ENCODE results near the gene TNFAIP3. TPM values are rescaled to one million over a fixed set of nuclear protein-coding genes. Genes with fewer than 3 reads are reported as not detected.

Gene TNFAIP3
- total and polyA plus RNA-seq, 2 donors (not counting 1 experiment from before 2014, with no cell fraction given) = 86.2 to 92.0 TPM

DNA sequence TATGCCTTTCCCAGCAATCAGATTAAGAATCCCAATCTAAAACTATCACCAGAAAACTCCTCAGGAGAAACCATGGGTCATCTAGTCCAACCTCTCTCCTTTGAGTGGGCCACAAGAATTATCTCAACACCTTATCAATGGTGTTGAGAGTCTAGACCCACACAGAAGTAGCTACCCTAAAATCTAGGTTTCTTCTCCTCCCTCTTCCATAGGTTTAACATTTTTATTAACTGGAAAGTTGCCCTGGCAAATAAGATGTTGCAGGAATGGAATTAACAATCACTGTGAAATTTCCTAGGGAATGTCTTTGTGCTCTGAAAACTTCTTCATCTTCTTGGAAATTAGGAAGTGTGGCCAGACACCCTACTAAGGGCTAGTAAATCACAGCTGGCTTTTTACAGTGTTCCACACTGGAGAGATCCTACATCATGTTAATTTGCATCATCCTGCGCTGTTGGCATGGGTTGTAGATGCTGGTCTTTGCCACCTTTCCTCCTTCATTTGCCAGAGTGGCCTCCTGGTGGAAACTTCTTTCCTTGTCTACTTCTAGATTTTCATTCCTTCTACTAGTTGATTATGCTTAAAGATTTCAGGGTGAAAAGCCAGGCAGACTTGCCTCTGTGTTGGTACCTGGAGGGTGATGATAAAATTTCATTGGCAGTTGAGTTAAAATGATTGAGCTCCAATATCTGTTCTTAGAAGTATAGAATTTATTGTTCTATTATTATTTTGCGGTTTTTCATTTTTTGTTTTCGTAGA is 2.7 kb downstream of the TNFAIP3 start:
- ATAC-seq (ENCODE audit: low read depth) = no peak
- Histone ChIP-seq H2AFZ (ENCODE audit: insufficient read depth, low read depth, low read length, poor library complexity, severe bottlenecking) (no peak overlapping the region), H3K9me3 (ENCODE audit: control extremely low read depth in 1 of 3, control insufficient read depth in 2 of 3, insufficient read depth in 1 of 3, low read length in 2 of 3) (no peaks in the 10 kb centered on the region), H3K9ac (ENCODE audit: low read length) (peak overlapping the region; percentile 94), H3K27ac (ENCODE audit: low read length in 2 of 2) (peak overlapping the region; percentile 96), H3K4me3 (ENCODE audit: control extremely low read depth in 1 of 5, extremely low read depth in 1 of 5, insufficient read depth in 1 of 5, low read depth in 2 of 5, low read length in 4 of 5) (peak overlapping the region in 4 of 5 experiments; percentile 95 to 96 (median 96)), H3K4me2 (replicated peaks; ENCODE audit: low read depth, low read length, poor library complexity, severe bottlenecking) (peak overlapping the region; percentile 75), H3K27me3 (replicated peaks in 1 of 4; ENCODE audit: control extremely low read depth in 1 of 4, control insufficient read depth in 3 of 4, insufficient read depth in 4 of 4, low read length in 3 of 4) (no peaks in the 10 kb centered on the region), H3K4me1 (ENCODE audit: control insufficient read depth in 2 of 2, insufficient read depth in 2 of 2, low read length in 2 of 2) (peaks cover 65 to 66% of the 10 kb centered on the region in 2 donors), H3K36me3 (replicated peaks in 1 of 2; ENCODE audit: control extremely low read depth in 1 of 2, control insufficient read depth in 1 of 2, extremely low read depth in 1 of 2, insufficient read depth in 2 of 2, low read length in 1 of 2) (peaks cover 0 to 16% of the 10 kb centered on the region in 2 experiments), H3K79me2 (ENCODE audit: control insufficient read depth, insufficient read depth, low read length) (peaks cover 71% of the 10 kb centered on the region), H4K20me1 (ENCODE audit: control insufficient read depth, insufficient read depth, low read length, poor library complexity, severe bottlenecking) (peaks cover 35% of the 10 kb centered on the region)
- WGBS (ENCODE audit: insufficient coverage) = no CpG with 5 or more reads among the region's 3 CpGs
- peaks cover 76% of the 10 kb centered on the region for H3K4me1 Mint-ChIP-seq
- H3K27ac Mint-ChIP-seq = peak overlapping the region; percentile 99
- intact Hi-C loops (cut with micrococcal nuclease) = loop anchor here (1.0 to 10.0 kb wide), 12 partner anchors 35 to 1582 kb away; partner anchors contain the start of genes BCLAF1, HEBP2, IFNGR1 and PERP
- TF ChIP-seq EZH2 (IDR thresholded peaks at IDR 0.05; ENCODE audit: borderline replicate concordance, insufficient read depth, low read depth, low read length, poor library complexity, severe bottlenecking) = no peak
- TF ChIP-seq, protein P1, sequence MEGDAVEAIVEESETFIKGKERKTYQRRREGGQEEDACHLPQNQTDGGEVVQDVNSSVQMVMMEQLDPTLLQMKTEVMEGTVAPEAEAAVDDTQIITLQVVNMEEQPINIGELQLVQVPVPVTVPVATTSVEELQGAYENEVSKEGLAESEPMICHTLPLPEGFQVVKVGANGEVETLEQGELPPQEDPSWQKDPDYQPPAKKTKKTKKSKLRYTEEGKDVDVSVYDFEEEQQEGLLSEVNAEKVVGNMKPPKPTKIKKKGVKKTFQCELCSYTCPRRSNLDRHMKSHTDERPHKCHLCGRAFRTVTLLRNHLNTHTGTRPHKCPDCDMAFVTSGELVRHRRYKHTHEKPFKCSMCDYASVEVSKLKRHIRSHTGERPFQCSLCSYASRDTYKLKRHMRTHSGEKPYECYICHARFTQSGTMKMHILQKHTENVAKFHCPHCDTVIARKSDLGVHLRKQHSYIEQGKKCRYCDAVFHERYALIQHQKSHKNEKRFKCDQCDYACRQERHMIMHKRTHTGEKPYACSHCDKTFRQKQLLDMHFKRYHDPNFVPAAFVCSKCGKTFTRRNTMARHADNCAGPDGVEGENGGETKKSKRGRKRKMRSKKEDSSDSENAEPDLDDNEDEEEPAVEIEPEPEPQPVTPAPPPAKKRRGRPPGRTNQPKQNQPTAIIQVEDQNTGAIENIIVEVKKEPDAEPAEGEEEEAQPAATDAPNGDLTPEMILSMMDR (IDR thresholded peaks at IDR 0.05) = no peak
- ChIA-PET CTCF (interaction anchor here (0.7 to 13.4 kb wide), 9 partner anchors 11 to 1505 kb away, joined by 3 to 199 read pairs (median 4); partner anchors contain the start of gene CITED2), POLR2A (interaction anchor here (1.1 to 1.2 kb wide), 2 partner anchors 11 to 58 kb away, joined by 3 to 4 read pairs; no protein-coding TSS in a partner anchor)
- peak overlapping the region; percentile 94 for H3K4me3 Mint-ChIP-seq
- no peak for DNase-seq
- H3K9me3 Mint-ChIP-seq (ENCODE audit: insufficient read depth) = no peaks in the 10 kb centered on the region
- H3K27me3 Mint-ChIP-seq = no peaks in the 10 kb centered on the region

DNA sequence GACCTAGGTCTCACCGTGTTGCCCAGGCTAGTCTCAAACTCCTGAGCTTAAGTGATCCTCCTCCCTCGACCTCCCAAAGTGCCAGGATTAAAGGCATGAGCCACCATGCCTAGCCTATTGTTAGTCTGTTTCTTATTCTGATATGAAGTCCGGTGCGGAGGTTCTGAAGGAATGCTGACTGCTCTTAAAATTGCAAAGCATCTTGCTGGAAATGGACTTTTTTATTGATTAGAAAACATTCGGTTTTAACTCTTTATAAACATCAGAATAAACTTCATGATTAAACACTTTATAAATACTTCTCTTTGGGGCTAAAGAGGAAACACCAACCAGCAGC is 3.2 kb downstream of the TNFAIP3 start:
- WGBS (ENCODE audit: insufficient coverage) = 80% methylated on average over 1 of the region's 5 CpGs
- DNase-seq = no peak
- peaks cover 66 to 69% of the 10 kb centered on the region in 2 donors for H3K4me1 ChIP-seq (ENCODE audit: control insufficient read depth in 2 of 2, insufficient read depth in 2 of 2, low read length in 2 of 2)

More for the DNA sequence above, 3.2 kb downstream of the TNFAIP3 start:
- POLR2A ChIA-PET = interaction anchor here (1.1 to 1.2 kb wide), 2 partner anchors 11 to 57 kb away, joined by 3 to 4 read pairs; no protein-coding TSS in a partner anchor
- CTCF ChIA-PET = interaction anchor here (0.7 to 13.4 kb wide), 9 partner anchors 11 to 1504 kb away, joined by 3 to 199 read pairs (median 5); partner anchors contain the start of gene CITED2
- no peak for TF ChIP-seq EZH2 (IDR thresholded peaks at IDR 0.05; ENCODE audit: borderline replicate concordance, insufficient read depth, low read depth, low read length, poor library complexity, severe bottlenecking)
- TF ChIP-seq, protein P1 (IDR thresholded peaks at IDR 0.05) = no peak
- peak overlapping the region; percentile 75 for H3K4me2 ChIP-seq (replicated peaks; ENCODE audit: low read depth, low read length, poor library complexity, severe bottlenecking)
- Mint-ChIP-seq H3K27ac (peak overlapping the region; percentile 99), H3K27me3 (no peaks in the 10 kb centered on the region), H3K9me3 (ENCODE audit: insufficient read depth) (no peaks in the 10 kb centered on the region), H3K4me1 (peaks cover 78% of the 10 kb centered on the region), H3K4me3 (peak overlapping the region; percentile 94)
- H3K36me3 ChIP-seq (replicated peaks in 1 of 2; ENCODE audit: control extremely low read depth in 1 of 2, control insufficient read depth in 1 of 2, extremely low read depth in 1 of 2, insufficient read depth in 2 of 2, low read length in 1 of 2) = peaks cover 0 to 21% of the 10 kb centered on the region in 2 experiments
- H3K4me3 ChIP-seq (ENCODE audit: control extremely low read depth in 1 of 5, extremely low read depth in 1 of 5, insufficient read depth in 1 of 5, low read depth in 2 of 5, low read length in 4 of 5) = peak overlapping the region in 4 of 5 experiments; percentile 8 to 96 (median 66)
- H3K27ac ChIP-seq (ENCODE audit: low read length in 2 of 2) = peak overlapping the region; percentile 96
- H2AFZ ChIP-seq (ENCODE audit: insufficient read depth, low read depth, low read length, poor library complexity, severe bottlenecking) = no peak overlapping the region
- intact Hi-C loops (cut with micrococcal nuclease) = loop anchor here (1.0 to 5.0 kb wide), 4 partner anchors 35 to 532 kb away; partner anchors contain the start of gene HEBP2
- ATAC-seq (ENCODE audit: low read depth) = no peak
- peaks cover 77% of the 10 kb centered on the region for H3K79me2 ChIP-seq (ENCODE audit: control insufficient read depth, insufficient read depth, low read length)
- H3K9ac ChIP-seq (ENCODE audit: low read length) = peak overlapping the region; percentile 94
- no peaks in the 10 kb centered on the region for H3K27me3 ChIP-seq (replicated peaks in 1 of 4; ENCODE audit: control extremely low read depth in 1 of 4, control insufficient read depth in 3 of 4, insufficient read depth in 4 of 4, low read length in 3 of 4)
- peaks cover 41% of the 10 kb centered on the region for H4K20me1 ChIP-seq (ENCODE audit: control insufficient read depth, insufficient read depth, low read length, poor library complexity, severe bottlenecking)
- H3K9me3 ChIP-seq (ENCODE audit: control extremely low read depth in 1 of 3, control insufficient read depth in 2 of 3, insufficient read depth in 1 of 3, low read length in 2 of 3) = no peaks in the 10 kb centered on the region
